Effector memory CD4-positive, alpha-beta T cell (primary cell): Measurements from ENCODE around the gene PLD6.

Source experiments
- DNase-seq, 3 donors: peaks; one replicate each; pipeline ENCODE4 v3.0.0-alpha.2; 2020
- H3K27ac ChIP-seq: 2 replicates; pipeline ENCODE4 v1.7.0; 2013; ENCODE audit warnings: mild to moderate bottlenecking, low read length, moderate library complexity; ENCODE audit not compliant: insufficient read depth, poor library complexity, severe bottlenecking
- H3K27me3 ChIP-seq: replicated peaks from 2 replicates; pipeline ENCODE4 v1.7.0; 2013; ENCODE audit warnings: mild to moderate bottlenecking, low read length; ENCODE audit not compliant: insufficient read depth, control insufficient read depth, poor library complexity, severe bottlenecking
- H3K36me3 ChIP-seq: 2 replicates; pipeline ENCODE4 v1.7.0; 2013; ENCODE audit warnings: mild to moderate bottlenecking, low read length, moderate library complexity; ENCODE audit not compliant: control insufficient read depth, insufficient read depth
- H3K4me1 ChIP-seq: 2 replicates; pipeline ENCODE4 v1.7.0; 2013; ENCODE audit warnings: low read length, mild to moderate bottlenecking; ENCODE audit not compliant: control insufficient read depth, insufficient read depth, poor library complexity, severe bottlenecking
- H3K4me3 ChIP-seq: 2 replicates; pipeline ENCODE4 v1.7.0; 2013; ENCODE audit warnings: low read length, low read depth, mild to moderate bottlenecking; ENCODE audit not compliant: insufficient read depth, poor library complexity, severe bottlenecking
- H3K9me3 ChIP-seq: 2 replicates; pipeline ENCODE4 v1.7.0; 2013; ENCODE audit warnings: mild to moderate bottlenecking, low read length, moderate library complexity; ENCODE audit not compliant: control insufficient read depth

The PLD6 gene

GRCh38 chr17:17151962-17152361, 54.2 kb downstream of the PLD6 start:
- Histone ChIP-seq H3K4me3 (no peak overlapping the region), H3K27ac (no peak overlapping the region), H3K27me3 (no peaks in the 10 kb centered on the region), H3K9me3 (no peaks in the 10 kb centered on the region), H3K36me3 (peaks cover 48% of the 10 kb centered on the region), H3K4me1 (peaks cover 37% of the 10 kb centered on the region)
- DNase-seq, result no peak

- Histone ChIP-seq H3K27ac (no peak overlapping the region), H3K36me3 (peaks cover 45% of the 10 kb centered on the region), H3K4me3 (no peak overlapping the region), H3K27me3 (no peaks in the 10 kb centered on the region), H3K4me1 (peaks cover 37% of the 10 kb centered on the region), H3K9me3 (no peaks in the 10 kb centered on the region)
- no peak for DNase-seq
These were observed 54.6 kb downstream of the PLD6 start for GRCh38 chr17:17151541-17151940.

- H3K27me3 ChIP-seq, result no peaks in the 10 kb centered on the region
- H3K4me3 ChIP-seq, result no peak overlapping the region
- H3K9me3 ChIP-seq, result no peaks in the 10 kb centered on the region
- DNase-seq, result no peak
- H3K36me3 ChIP-seq, result peaks cover 48% of the 10 kb centered on the region
- peaks cover 37% of the 10 kb centered on the region for H3K4me1 ChIP-seq
- H3K27ac ChIP-seq, result no peak overlapping the region
These were observed 55.1 kb downstream of the PLD6 start for GRCh38 chr17:17151055-17151454.
